ACC112 (cell line): ENCODE results near the gene CCDC69.
A peak's percentile ranks its signal among the peaks of the same experiment; 100 is the strongest.

ENCODE experiments used
- H2AFZ ChIP-seq: fragments of 200-600 bp; sonication (generic); one replicate; pipeline ENCODE4 v1.6.0; 2017; ENCODE audit warnings: antibody characterized with exemption, low read length; ENCODE audit not compliant: unreplicated experiment
- H3K27ac ChIP-seq: fragments of 200-600 bp; sonication (generic); 2 replicates; pipeline ENCODE4 v1.5.1; 2014; ENCODE audit warnings: low read depth, mild to moderate bottlenecking, antibody characterized with exemption, low read length, moderate library complexity
- H3K27me3 ChIP-seq: fragments of 200-600 bp; sonication (generic); 2 replicates; pipeline ENCODE4 v1.6.1; 2014; ENCODE audit warnings: mild to moderate bottlenecking, antibody characterized with exemption, low read length, moderate library complexity, mixed read lengths; ENCODE audit not compliant: insufficient read depth
- H3K36me3 ChIP-seq: fragments of 200-600 bp; sonication (generic); 2 replicates; pipeline ENCODE4 v1.6.1; 2016; ENCODE audit warnings: mild to moderate bottlenecking, antibody characterized with exemption, low read length, moderate library complexity, mixed read lengths; ENCODE audit not compliant: insufficient read depth
- H3K4me1 ChIP-seq: fragments of 200-600 bp; sonication (generic); one replicate; pipeline ENCODE4 v1.6.1; 2016; ENCODE audit warnings: low read length, mixed read lengths; ENCODE audit not compliant: insufficient read depth, unreplicated experiment, control insufficient read depth
- H3K4me3 ChIP-seq: fragments of 200-600 bp; sonication (generic); 2 replicates; pipeline ENCODE4 v1.5.1; 2014; ENCODE audit warnings: mild to moderate bottlenecking, low read depth, low read length
- H3K79me2 ChIP-seq: fragments of 200-600 bp; sonication (generic); one replicate; pipeline ENCODE4 v1.6.0; 2016; ENCODE audit warnings: low read length; ENCODE audit not compliant: control insufficient read depth, unreplicated experiment, insufficient read depth

Gene CCDC69

DNA sequence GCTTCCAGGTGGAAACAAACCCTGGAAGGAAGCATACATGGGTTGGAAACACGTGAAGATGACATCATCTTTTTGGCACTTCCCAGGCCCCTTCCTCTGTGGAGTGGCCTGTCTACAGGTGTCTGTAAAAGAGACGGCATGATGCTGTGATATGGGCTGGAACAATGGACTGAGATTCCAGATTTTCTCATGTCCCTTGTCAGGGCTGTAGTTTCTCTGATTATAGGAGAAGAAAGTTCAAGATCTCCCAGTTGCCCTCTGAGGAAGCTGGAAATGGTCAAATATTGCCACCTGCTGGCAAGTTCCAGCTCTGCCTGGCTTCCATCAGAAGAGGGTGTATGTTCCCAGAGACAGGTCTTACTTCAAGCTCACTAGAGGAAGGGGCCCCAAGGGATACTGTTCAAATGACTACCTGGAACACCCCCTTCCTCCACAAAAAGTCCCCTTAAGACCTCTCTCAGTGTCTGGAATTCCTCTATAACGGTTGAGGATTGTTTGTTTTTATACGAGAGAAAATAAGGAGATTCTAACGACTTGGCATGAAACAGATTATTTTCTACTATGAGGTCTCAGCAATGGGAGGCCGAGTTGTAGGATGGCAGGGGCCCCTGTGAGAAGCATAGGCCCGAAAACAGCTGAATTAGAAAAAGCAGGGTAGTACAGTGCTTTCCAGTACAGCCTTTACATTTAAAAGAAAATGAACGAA lies 59.1 kb downstream of the CCDC69 start:
- Histone ChIP-seq H3K79me2 (no peaks in the 10 kb centered on the region), H3K36me3 (no peaks in the 10 kb centered on the region), H3K4me1 (no peaks in the 10 kb centered on the region), H3K4me3 (no peak overlapping the region), H2AFZ (no peak overlapping the region), H3K27ac (no peak overlapping the region), H3K27me3 (no peaks in the 10 kb centered on the region)

DNA sequence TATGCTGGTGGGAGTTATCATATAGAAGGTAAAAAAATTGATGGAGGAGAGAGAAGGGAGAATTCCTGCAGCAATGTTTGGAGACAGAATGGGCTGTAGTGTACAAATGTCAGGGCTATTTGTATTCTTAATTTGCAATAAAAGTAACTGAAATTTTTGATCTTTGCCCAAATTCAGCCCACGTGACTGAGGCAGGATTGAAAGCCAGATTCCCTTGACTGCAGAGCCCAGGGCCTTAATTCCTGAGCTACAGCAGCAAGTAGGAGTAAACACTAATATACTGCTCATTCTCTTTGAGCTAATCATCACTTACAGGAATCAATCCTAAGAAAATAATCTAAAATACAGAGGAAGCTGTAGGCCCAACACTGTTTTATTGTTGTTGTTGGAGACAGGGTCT lies 61.1 kb downstream of the CCDC69 start:
- Histone ChIP-seq H2AFZ (no peak overlapping the region), H3K36me3 (no peaks in the 10 kb centered on the region), H3K79me2 (peaks cover 6% of the 10 kb centered on the region), H3K27ac (no peak overlapping the region), H3K4me3 (no peak overlapping the region), H3K4me1 (peaks cover 7% of the 10 kb centered on the region), H3K27me3 (no peaks in the 10 kb centered on the region)

DNA sequence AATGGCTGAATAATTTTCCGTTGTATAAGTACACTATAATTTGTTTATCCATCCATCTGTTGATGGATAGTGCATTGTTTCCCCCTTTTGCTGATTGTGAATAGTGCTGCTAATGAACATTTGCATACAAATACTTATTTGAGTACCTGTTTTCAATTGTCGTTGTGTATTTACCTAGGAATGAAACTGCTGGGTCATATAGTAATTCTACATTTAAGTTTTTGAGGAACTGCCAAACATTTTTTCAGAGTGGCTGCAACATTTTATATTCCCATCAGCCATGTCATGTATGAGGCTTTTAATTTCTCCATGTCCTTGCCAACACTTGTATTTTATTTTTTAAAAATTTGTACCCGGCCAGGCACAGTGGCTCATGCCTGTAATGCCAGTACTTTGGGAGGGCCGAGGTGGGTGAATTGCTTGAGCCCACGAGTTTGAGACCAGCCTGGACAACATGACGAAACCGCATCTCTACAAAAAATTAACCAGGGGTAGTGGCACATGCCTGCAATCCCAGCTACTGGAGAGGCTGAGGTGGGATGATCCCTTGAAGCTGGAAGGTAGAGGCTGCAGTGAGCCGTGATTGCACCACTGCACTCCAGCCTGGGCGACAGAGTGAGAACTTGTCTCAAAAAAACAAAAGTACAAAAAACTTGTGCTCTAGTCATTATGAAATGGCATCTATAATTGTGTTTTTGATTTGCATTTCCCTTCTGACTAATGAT lies 64.1 kb downstream of the CCDC69 start:
- Histone ChIP-seq H2AFZ (no peak overlapping the region), H3K27me3 (no peaks in the 10 kb centered on the region), H3K4me3 (no peak overlapping the region), H3K79me2 (peaks cover 35% of the 10 kb centered on the region), H3K27ac (no peak overlapping the region), H3K36me3 (no peaks in the 10 kb centered on the region), H3K4me1 (peaks cover 20% of the 10 kb centered on the region)

DNA sequence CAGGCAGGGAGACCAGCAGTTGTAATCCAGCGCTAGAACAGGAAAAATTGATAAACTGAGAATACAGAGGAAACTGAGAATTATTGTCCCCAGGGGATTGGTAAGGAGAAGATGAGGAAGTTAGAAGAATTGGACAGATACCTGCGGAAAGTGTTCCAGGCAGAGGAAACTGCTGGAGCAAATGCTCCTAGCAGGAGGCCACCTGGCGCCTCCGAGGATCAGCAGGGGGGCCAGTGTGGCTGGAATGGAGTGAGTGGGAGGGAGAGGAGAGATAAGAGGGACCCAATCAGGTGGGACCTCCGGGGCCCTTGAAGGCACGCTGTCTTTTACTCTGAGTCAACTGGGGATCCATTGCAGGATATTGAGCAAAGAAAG lies 65.6 kb downstream of the CCDC69 start:
- peaks cover 32% of the 10 kb centered on the region for H3K4me1 ChIP-seq
- H2AFZ ChIP-seq: peak overlapping the region; percentile 96
- peak overlapping the region; percentile 93 for H3K4me3 ChIP-seq
- H3K27ac ChIP-seq: no peak overlapping the region
- no peaks in the 10 kb centered on the region for H3K36me3 ChIP-seq
- H3K79me2 ChIP-seq: peaks cover 49% of the 10 kb centered on the region
- no peaks in the 10 kb centered on the region for H3K27me3 ChIP-seq

DNA sequence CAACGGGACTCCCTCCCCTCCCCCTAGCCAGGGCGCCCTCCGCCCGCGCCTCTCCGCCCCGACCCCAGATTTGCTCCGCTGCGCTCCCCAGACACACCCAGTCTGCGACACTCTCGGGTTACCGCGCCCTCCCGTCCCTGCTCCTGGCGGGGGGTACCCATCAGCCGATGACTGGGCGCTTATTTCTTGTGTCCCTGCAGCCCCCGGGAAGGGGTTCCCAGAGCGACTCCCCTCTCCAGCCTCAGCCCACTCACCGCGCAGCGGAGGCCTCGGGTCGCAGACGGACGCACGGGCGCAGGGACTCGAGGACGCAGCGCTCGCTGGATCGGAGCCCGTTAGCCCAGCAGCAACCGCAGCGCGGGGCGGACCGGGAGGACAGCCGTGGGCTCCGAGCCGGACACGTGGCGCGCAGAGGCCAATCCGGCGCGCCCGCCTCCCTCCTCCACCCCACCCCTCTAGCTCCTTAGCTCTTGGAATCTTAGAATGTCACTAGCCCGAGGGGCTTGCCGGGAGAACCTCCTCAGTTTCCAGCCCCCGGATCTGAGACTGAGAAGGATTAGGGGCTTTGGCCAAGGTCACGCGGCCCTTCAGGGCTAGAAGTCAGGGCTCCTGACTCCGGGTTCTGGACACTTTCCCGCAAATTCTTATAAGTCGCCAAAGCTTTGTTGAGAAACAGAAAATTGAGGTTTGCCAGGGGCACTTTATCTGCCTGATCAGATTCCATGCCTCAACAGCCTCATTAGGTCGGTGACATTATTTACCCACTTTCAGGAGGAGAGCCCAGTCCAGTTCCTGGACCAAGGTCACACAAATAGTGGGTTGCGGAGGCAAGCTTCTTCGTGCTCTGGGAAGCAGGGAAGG lies 66.2 kb downstream of the CCDC69 start, which contains the start of gene ANXA6:
ANXA6 (minus strand) TSS at position 354 of the 861 bp plus-strand sequence. CDS start 9,878 bp downstream, outside the sequence.
- Histone ChIP-seq H3K79me2 (peaks cover 56% of the 10 kb centered on the region), H3K27me3 (no peaks in the 10 kb centered on the region), H3K36me3 (no peaks in the 10 kb centered on the region), H3K4me3 (peak within 1 kb of the TSS; percentile 93), H2AFZ (peak within 1 kb of the TSS; percentile 96), H3K27ac (peak within 1 kb of the TSS; percentile 68), H3K4me1 (peaks cover 32% of the 10 kb centered on the region)

DNA sequence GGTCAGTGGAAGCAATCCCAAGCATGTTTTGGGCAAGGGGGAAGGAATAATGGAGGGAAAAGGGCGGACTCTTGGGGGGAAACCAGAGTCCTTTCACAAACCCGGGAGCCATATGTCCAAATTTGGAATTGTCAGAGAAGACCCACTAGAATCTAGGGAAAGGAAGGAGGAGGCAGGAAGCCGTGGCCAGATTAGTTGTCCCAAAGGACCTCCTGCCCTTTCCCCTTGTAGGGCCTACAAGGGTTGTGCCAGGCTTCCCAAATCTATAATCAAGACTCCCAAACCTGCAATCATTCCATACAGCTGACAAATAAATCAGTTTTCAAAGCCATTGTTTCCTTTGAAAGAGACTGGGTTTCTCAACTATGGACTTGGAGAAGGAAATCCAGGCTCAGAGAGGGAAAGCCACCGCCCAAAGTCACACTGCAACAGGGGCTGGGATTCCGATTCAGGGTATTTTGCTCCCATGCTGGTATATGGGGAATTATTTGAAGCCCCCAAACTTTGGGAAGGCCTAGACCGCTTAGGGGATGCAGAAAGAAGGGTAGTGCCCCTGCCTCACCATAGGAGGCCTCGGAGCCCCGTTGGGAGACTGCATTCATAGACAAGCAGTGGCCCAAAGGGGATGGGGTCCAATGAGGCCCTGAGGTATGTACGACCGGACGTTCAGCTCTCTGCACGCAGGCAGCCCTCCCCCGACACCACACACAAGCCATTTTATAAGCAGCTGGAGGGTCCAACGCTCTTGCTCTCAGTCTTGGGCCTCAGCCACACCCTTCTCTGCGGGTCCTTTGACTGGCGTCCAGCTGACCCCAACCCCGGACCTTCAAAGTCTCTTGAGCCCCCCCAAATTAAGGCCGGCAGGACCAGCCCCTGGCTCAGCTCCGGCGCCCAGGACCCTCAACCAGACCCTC lies 67.1 kb downstream of the CCDC69 start:
- Histone ChIP-seq H3K79me2 (peaks cover 65% of the 10 kb centered on the region), H3K27ac (peak overlapping the region; percentile 68), H3K4me1 (peaks cover 35% of the 10 kb centered on the region), H2AFZ (no peak overlapping the region), H3K27me3 (no peaks in the 10 kb centered on the region), H3K36me3 (no peaks in the 10 kb centered on the region), H3K4me3 (peak overlapping the region; percentile 93)

DNA sequence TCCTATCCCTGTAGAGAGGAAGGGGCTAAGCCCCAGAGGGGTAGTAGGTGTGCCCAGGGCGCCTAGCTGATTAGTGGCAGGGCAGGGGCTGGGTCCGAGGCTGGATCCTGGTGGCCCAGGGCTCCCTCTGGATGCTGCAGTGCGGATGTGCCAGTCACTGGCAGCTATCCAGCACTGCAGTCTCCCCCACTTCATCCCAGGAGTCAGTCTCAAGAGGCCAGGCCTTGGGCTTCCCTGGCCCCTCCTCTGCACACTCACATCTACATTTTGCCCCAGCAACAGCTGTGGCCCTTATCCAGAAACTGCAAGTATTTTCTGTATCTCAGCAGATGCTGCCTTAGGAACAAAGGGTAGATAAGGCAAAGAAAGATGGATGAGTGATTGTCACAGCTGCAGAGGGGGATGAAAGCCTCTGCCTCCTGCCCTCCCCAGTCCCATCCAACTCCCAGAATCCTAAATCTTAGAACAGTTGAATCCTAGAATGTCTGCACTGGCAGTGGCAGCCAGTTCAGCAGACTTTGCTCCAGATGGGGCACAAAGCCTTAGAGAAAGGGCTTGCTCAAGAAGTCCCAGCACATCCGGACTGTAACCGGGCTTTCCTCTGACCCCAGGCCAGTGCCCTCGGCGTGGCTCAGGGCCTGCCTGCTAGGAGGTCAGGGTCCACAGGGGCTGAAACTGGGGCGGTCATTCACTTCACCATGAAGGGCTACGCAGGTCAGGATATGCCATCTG lies 68.0 kb downstream of the CCDC69 start:
- peaks cover 73% of the 10 kb centered on the region for H3K79me2 ChIP-seq
- H3K36me3 ChIP-seq: no peaks in the 10 kb centered on the region
- H3K4me1 ChIP-seq: peaks cover 44% of the 10 kb centered on the region
- H2AFZ ChIP-seq: no peak overlapping the region
- no peaks in the 10 kb centered on the region for H3K27me3 ChIP-seq
- peak overlapping the region; percentile 93 for H3K4me3 ChIP-seq
- H3K27ac ChIP-seq: peak overlapping the region; percentile 68

DNA sequence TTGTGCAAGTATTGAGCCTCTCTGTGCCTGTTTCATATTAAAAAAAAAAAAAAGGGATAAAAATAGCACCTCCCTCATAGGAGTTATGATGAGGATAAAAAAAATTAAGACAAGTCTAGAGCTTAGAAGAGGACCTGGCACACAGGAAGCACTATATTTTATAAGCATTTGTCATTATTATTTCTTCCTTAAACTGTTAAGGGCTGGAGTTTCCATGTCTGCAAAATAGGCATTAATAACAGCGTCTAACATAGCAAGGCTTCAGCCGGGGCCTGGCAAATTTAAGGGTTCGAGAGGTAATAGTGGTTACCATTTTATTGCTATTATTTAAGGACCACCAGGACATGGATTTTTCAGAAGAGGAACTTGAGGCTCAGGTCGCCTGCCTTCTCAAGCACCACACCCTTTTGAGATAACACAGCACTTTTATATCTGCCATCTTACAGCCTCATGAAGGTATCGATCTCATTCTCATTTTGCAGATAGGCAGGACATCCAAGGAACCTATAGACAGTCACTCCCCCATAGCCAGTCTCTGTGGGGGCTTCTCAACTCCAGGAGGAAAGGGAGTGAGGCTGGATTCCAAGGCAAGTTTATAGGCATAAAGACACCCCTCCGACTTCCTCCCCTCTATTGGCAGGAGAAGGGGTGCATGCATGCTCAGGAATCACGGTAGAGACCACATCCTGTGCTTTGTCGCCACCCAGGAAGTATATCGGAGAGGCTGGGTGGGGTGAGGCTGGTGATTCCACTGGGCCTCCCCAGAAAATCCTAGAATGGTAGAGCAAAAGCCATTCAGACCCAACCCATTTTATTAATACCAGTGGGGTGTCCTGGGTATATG lies 68.7 kb downstream of the CCDC69 start:
- peak overlapping the region; percentile 68 for H3K27ac ChIP-seq
- peak overlapping the region; percentile 93 for H3K4me3 ChIP-seq
- peaks cover 52% of the 10 kb centered on the region for H3K4me1 ChIP-seq
- H2AFZ ChIP-seq: no peak overlapping the region
- no peaks in the 10 kb centered on the region for H3K27me3 ChIP-seq
- H3K79me2 ChIP-seq: peaks cover 81% of the 10 kb centered on the region
- H3K36me3 ChIP-seq: no peaks in the 10 kb centered on the region

DNA sequence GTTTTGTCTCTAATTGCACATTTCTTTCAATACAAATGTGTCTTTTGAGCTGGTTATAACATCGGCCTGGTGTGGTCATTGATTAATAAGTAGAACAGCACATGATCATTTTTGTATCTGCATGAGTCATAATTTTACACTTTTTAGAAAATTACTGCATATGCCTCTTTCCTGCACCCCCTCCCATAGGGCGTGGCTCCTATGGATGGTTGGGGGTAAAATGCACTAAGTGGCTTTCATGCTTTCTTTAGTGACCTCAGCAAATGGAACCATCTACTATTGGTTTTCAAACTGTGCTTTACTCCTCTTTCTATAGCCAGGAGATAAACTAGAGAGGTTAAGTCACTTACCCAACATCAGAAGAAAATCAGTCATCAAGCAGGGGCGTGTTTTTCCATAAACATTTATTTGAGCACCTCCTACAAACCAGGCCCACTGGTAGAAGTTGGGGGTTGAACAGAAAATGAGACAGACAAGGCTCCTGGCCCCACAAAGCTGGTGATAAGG lies 70.1 kb downstream of the CCDC69 start:
- Histone ChIP-seq H3K79me2 (peaks cover 92% of the 10 kb centered on the region), H2AFZ (no peak overlapping the region), H3K27me3 (no peaks in the 10 kb centered on the region), H3K4me3 (no peak overlapping the region), H3K27ac (no peak overlapping the region), H3K36me3 (no peaks in the 10 kb centered on the region), H3K4me1 (peaks cover 53% of the 10 kb centered on the region)
